Measurements from ENCODE around the gene PPP2R2C. TPM values are rescaled to one million over a fixed set of nuclear protein-coding genes. Genes with fewer than 3 reads are reported as not detected.

The PPP2R2C gene
- total RNA-seq, 2 donors from 2014 or later, result 8.0 to 10.4 TPM

DNA sequence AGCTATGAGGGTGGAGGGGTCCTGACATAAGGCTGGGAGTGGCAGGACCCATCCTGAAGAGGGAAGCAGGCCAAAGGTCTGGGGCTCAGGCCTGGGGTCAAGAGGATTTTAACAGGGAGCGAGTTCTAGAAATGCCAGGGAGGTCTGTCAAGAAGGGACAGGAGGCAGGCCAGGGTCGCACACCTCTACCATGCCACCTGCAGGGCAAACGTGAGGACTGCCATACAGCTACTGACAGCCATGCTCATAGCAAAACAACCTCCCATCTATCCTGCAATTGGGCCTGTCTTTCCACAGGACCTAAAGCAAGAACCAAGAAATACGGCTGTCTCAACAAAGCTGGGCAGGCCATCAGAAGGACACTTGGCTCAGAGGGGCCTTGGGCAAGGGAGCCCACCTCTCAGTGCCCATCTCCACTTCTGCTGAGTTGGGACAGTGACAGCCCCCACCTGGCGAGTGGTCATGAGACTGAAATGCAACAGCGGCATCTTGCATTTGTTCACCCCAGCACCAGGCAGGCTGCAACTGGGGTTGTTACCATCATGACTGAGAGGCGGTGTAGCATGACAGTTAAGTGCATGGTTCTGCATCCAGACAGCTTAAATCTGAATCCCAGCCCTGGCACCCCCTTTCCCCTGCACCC is 110.0 kb downstream of the PPP2R2C start:
- no peak overlapping the region for H3K27ac ChIP-seq
- WGBS, result 73% methylated on average over 7 of the region's 7 CpGs
- no peak overlapping the region for H3K4me3 ChIP-seq
- no peak for DNase-seq (ENCODE audit: low spot score)
- no peak for TF ChIP-seq CTCF (IDR thresholded peaks at IDR 0.05)
- no peak for TF ChIP-seq POLR2AphosphoS5 (IDR thresholded peaks at IDR 0.05)
- TF ChIP-seq POLR2A (IDR thresholded peaks at IDR 0.05), result no peak
- intact Hi-C loops (cut with DNase I), result no loop called here
- no peaks in the 10 kb centered on the region for H3K4me1 ChIP-seq (replicated peaks)
- no peaks in the 10 kb centered on the region for H3K36me3 ChIP-seq
- H3K9me3 ChIP-seq, result no peaks in the 10 kb centered on the region
- H3K27me3 ChIP-seq (replicated peaks; ENCODE audit: insufficient read depth), result no peaks in the 10 kb centered on the region

DNA sequence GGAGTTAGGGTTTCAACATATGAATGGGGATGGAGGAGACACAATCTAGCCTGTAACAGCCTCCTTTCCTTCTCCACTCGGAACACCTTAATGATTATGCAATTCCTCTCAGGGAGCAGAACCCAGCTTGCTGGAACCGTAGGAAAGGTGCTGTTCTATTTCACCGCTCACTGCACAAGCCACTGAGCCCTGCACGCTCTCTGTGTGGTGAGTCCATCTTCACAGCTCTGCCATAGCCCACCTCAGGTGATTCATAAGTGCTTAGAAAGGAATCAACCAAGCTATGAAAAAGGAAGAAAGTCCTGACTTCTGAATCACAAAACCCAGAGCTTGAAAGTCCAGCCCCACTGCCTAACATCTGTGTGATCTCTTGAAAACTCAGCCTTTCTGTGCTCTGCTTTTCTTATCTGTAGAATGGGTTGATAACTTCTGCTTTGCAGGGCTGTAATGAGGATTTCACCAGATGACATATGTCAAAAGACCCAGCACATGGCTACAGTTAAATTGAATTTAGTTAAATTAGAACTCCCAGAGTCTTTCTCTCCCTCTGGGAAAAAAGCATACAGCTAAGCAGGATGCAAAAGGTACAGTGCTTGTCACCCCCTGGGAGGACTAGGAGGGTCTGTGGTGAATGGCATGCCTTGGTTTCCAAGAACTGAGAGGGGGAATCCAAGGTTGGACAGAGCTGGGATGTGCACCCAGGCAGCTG is 111.2 kb downstream of the PPP2R2C start:
- no peak for DNase-seq (ENCODE audit: low spot score)
- Histone ChIP-seq H3K27ac (no peak overlapping the region), H3K36me3 (no peaks in the 10 kb centered on the region), H3K4me3 (no peak overlapping the region), H3K27me3 (replicated peaks; ENCODE audit: insufficient read depth) (no peaks in the 10 kb centered on the region), H3K9me3 (no peaks in the 10 kb centered on the region), H3K4me1 (replicated peaks) (no peaks in the 10 kb centered on the region)
- TF ChIP-seq CTCF (IDR thresholded peaks at IDR 0.05) (no peak), POLR2A (IDR thresholded peaks at IDR 0.05) (no peak), POLR2AphosphoS5 (IDR thresholded peaks at IDR 0.05) (no peak)
- 69% methylated on average over 4 of the region's 4 CpGs for WGBS
- intact Hi-C loops (cut with DNase I), result no loop called here

DNA sequence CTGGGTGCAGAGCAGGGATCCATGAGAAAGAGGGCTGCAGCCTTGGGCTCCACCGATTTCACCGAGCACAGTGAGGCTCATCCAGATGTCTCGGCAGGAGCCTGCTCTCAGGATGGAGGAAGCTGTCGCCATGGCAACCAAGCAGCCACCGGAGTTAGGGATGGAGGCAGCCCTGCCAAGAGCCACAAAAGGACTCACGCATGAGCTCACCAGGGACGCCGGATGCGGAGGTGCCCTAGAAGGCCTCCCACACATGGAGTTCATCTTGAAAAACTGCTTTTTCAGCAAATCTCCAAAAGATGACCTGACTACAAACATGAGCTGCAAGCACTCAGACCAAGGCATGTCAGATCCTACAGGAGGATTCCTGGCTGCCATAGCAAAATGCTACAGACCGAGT is 112.0 kb downstream of the PPP2R2C start:
- Histone ChIP-seq H3K4me1 (replicated peaks) (no peaks in the 10 kb centered on the region), H3K36me3 (no peaks in the 10 kb centered on the region), H3K9me3 (no peaks in the 10 kb centered on the region), H3K27ac (no peak overlapping the region), H3K4me3 (no peak overlapping the region), H3K27me3 (replicated peaks; ENCODE audit: insufficient read depth) (no peaks in the 10 kb centered on the region)
- TF ChIP-seq POLR2A (IDR thresholded peaks at IDR 0.05) (no peak), CTCF (IDR thresholded peaks at IDR 0.05) (no peak), POLR2AphosphoS5 (IDR thresholded peaks at IDR 0.05) (no peak)
- no peak for DNase-seq (ENCODE audit: low spot score)
- 19% methylated on average over 10 of the region's 10 CpGs for WGBS
- intact Hi-C loops (cut with DNase I), result no loop called here

DNA sequence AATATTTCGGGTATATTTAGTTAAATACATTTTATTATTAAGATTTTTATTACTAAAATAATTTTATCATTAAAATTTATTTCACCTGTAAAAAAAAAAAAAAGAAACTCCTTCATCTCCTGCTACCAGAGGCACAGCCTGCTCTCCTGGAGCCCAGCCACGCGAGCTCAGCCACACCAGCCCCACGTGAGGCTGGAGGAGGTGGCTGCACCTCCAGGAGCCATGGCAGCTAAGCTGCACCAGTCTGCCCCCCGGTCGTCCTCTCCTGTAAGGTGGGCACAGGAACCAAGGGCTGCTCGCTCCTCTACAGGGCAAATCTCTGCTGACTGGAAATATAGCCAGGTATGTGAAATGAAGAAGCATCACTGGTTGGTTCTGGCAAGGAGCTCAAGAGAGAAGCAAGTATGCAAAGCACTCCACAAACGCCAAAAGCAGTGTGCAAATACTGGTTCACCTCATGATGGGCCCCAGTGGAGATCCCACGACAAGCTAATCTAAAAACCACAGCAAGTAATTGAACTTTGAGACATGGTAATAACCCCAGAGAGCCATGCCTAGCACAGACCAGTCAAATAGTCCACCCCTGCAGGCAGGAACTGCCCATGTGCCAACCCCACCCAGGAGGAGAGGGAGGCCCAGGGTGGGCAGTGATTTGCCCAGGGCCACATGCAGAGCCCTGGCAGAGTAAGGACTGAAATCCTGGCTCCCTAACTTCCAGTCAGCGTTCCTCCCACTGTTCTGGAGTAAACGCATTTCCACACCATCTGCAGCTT is 112.7 kb downstream of the PPP2R2C start:
- no peak for DNase-seq (ENCODE audit: low spot score)
- 65% methylated on average over 11 of the region's 11 CpGs for WGBS

More for the DNA sequence above, 112.7 kb downstream of the PPP2R2C start:
- intact Hi-C loops (cut with DNase I), result no loop called here
- H3K27me3 ChIP-seq (replicated peaks; ENCODE audit: insufficient read depth), result no peaks in the 10 kb centered on the region
- no peaks in the 10 kb centered on the region for H3K4me1 ChIP-seq (replicated peaks)
- TF ChIP-seq CTCF (IDR thresholded peaks at IDR 0.05) (no peak), POLR2A (IDR thresholded peaks at IDR 0.05) (no peak), POLR2AphosphoS5 (IDR thresholded peaks at IDR 0.05) (no peak)
- H3K4me3 ChIP-seq, result no peak overlapping the region
- no peaks in the 10 kb centered on the region for H3K9me3 ChIP-seq
- no peak overlapping the region for H3K27ac ChIP-seq
- no peaks in the 10 kb centered on the region for H3K36me3 ChIP-seq

Data from prostate gland (tissue), 2 donors.